ENCODE measurements around the gene RAB8A.

The RAB8A gene

DNA sequence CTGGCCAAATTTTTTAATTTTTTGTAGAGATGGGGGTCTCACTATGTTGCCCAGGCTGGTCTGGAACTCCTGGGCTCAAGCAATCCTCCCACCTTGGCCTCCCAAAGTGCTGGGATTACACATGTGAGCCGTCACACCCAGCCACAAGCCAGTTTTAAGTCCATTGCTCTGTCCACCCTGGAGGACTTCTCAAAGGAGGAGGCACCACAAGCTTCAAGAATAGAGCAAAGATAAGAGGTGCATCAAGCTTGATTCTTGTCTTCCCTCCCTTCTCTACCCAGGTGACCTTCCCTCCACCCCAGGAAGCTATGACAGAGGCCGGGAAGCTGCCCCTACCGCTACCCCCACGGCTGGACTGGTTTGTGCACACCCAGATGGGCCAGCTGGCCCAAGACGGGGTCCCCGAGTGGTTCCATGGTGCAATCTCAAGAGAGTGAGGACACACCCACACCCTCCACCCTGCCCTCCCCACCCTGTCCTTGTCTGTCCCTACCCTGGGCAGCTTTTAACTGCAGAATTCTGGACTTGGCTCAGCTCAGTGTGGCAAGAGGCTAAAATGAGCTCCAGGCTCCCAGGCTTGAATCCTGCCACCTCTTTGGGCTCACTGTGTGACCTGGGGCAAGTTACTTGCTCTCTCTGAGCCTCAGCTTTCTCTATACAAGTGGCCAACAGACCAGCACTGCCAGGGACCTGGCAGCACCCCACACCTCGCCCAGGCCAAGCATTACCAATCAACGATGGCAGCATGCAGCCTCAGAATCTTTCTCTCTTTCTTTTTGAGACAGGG lies 36.9 kb downstream of the RAB8A start:
- TF ChIP-seq, protein P1, sequence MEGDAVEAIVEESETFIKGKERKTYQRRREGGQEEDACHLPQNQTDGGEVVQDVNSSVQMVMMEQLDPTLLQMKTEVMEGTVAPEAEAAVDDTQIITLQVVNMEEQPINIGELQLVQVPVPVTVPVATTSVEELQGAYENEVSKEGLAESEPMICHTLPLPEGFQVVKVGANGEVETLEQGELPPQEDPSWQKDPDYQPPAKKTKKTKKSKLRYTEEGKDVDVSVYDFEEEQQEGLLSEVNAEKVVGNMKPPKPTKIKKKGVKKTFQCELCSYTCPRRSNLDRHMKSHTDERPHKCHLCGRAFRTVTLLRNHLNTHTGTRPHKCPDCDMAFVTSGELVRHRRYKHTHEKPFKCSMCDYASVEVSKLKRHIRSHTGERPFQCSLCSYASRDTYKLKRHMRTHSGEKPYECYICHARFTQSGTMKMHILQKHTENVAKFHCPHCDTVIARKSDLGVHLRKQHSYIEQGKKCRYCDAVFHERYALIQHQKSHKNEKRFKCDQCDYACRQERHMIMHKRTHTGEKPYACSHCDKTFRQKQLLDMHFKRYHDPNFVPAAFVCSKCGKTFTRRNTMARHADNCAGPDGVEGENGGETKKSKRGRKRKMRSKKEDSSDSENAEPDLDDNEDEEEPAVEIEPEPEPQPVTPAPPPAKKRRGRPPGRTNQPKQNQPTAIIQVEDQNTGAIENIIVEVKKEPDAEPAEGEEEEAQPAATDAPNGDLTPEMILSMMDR (IDR thresholded peaks at IDR 0.05; ENCODE audit: low read depth, low read length), result no peak
- DNase-seq (ENCODE audit: extremely low read depth, low read depth), result no peak

- TF ChIP-seq, protein P1 (IDR thresholded peaks at IDR 0.05; ENCODE audit: low read depth, low read length), result no peak
- no peak for DNase-seq (ENCODE audit: extremely low read depth, low read depth)
These were observed 42.1 kb downstream of the RAB8A start for GRCh38 chr19:16153582-16154336.

- TF ChIP-seq, protein P1 (IDR thresholded peaks at IDR 0.05; ENCODE audit: low read depth, low read length), result no peak
- DNase-seq (ENCODE audit: extremely low read depth, low read depth), result no peak
These were observed 42.9 kb downstream of the RAB8A start for GRCh38 chr19:16154557-16154956.

DNA sequence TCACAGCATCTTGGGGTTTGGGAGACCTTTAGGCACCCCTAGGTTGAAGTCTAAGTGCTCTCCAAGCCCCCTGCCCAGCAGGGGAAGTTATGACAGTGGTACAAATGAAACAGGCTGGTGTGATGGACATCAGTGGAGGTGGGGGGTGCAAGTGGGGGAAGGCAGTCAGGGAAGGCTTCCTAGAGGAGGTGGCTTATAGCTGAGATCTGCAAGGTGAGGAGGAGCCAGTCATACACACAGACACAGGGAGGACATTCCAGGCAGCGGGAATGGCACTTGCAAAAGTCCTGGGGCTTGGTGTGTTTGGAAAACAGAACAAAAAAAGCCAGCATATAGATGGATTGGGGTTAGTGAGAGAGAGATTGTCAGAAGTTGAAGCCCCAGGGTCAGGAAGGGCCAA lies 43.4 kb downstream of the RAB8A start:
- TF ChIP-seq, protein P1 (IDR thresholded peaks at IDR 0.05; ENCODE audit: low read depth, low read length), result no peak
- DNase-seq (ENCODE audit: extremely low read depth, low read depth), result no peak

- TF ChIP-seq, protein P1 (IDR thresholded peaks at IDR 0.05; ENCODE audit: low read depth, low read length), result no peak
- DNase-seq (ENCODE audit: extremely low read depth, low read depth), result no peak
These were observed 45.2 kb downstream of the RAB8A start for GRCh38 chr19:16156904-16157303.

- TF ChIP-seq, protein P1 (IDR thresholded peaks at IDR 0.05; ENCODE audit: low read depth, low read length), result no peak
- DNase-seq (ENCODE audit: extremely low read depth, low read depth), result no peak
These were observed 45.9 kb downstream of the RAB8A start for GRCh38 chr19:16157601-16158000.

GRCh38 chr19:16159655-16160054 lies 48.0 kb downstream of the RAB8A start:
- DNase-seq (ENCODE audit: extremely low read depth, low read depth), result no peak
- TF ChIP-seq, protein P1 (IDR thresholded peaks at IDR 0.05; ENCODE audit: low read depth, low read length), result no peak

Data from AG09319 (cell line).